ENCODE data around the gene WFDC5. TPM values are rescaled to one million over a fixed set of nuclear protein-coding genes. Genes with fewer than 3 reads are reported as not detected.

The WFDC5 gene
- total and polyA plus RNA-seq, 9 of the 15 experiments (the other 6 are each of a cell fraction or from before 2014, with no cell fraction given) = not detected

- TF ChIP-seq MTA1 (IDR thresholded peaks at IDR 0.05; ENCODE audit: borderline replicate concordance) = peak; percentile 81; the same call in 1 of the 2 replicates
- TF ChIP-seq CBX5 (IDR thresholded peaks at IDR 0.05; ENCODE audit: borderline replicate concordance, low read depth) = no peak
- no peak for TF ChIP-seq LCOR (CRISPR knock-in tag; IDR thresholded peaks at IDR 0.05)
- TF ChIP-seq ZNF436 (CRISPR knock-in tag; IDR thresholded peaks at IDR 0.05) = no peak
- TF ChIP-seq MYBL2 (IDR thresholded peaks at IDR 0.05; ENCODE audit: low read depth) = no peak
- no peak for TF ChIP-seq MYBL2 (CRISPR knock-in tag; IDR thresholded peaks at IDR 0.05; ENCODE audit: borderline replicate concordance)
- TF ChIP-seq ZNF778 (CRISPR knock-in tag; IDR thresholded peaks at IDR 0.05) = no peak
- TF ChIP-seq CBFA2T2 (conservative IDR thresholded peaks at IDR 0.05) = peak; percentile 71
- TF ChIP-seq ESRRB (CRISPR knock-in tag; IDR thresholded peaks at IDR 0.05; ENCODE audit: borderline replicate concordance) = no peak
- TF ChIP-seq ZNF79 (CRISPR knock-in tag; IDR thresholded peaks at IDR 0.05; ENCODE audit: low read depth) = no peak
Observed at GRCh38 chr20:45070932-45071632, 43.9 kb downstream of the WFDC5 start (continued).

- intact Hi-C loops (cut with micrococcal nuclease) = no loop called here
- Histone ChIP-seq H3K9ac (ENCODE audit: insufficient read depth in 1 of 2, low read depth in 2 of 2, low read length in 2 of 2) (no peak overlapping the region), H3K4me2 (ENCODE audit: insufficient read depth, low read length) (no peak overlapping the region), H3K36me3 (ENCODE audit: control insufficient read depth, insufficient read depth, low read length) (peaks cover 15% of the 10 kb centered on the region), H3K4me1 (replicated peaks in 1 of 2; ENCODE audit: control insufficient read depth in 2 of 2, insufficient read depth in 2 of 2, low read length in 2 of 2) (peaks cover 2 to 15% of the 10 kb centered on the region in 2 experiments; a peak in 4 of 5 replicates), H2AFZ (ENCODE audit: low read depth, low read length) (no peak overlapping the region), H3K4me3 (no peak overlapping the region), H3K27me3 (ENCODE audit: control insufficient read depth in 2 of 2, insufficient read depth in 2 of 2, low read length in 2 of 2) (no peaks in the 10 kb centered on the region), H3K79me2 (ENCODE audit: control insufficient read depth, insufficient read depth, low read length) (no peaks in the 10 kb centered on the region), H3K9me3 (replicated peaks; ENCODE audit: control insufficient read depth, insufficient read depth, low read depth, low read length) (no peaks in the 10 kb centered on the region), H4K20me1 (replicated peaks; ENCODE audit: control insufficient read depth, insufficient read depth, low read length) (0 out of 2 replicates have a peak, but pooled peaks cover 7% of the 10 kb centered on the region), H3K27ac (ENCODE audit: extremely low read depth, low read depth, low read length) (no peak overlapping the region), H3K9me1 (ENCODE audit: control insufficient read depth, insufficient read depth, low read length) (no peaks in the 10 kb centered on the region)
- POLR2A ChIA-PET = no interaction called here
- in situ Hi-C loops (cut with MboI) = no loop called here
- ATAC-seq (no peak), DNase-seq (ENCODE audit: extremely low read depth in 1 of 4, low spot score in 3 of 4) (peak in 1 of 4 experiments; percentile 9), FAIRE-seq (no peak)
- CTCF ChIA-PET (ENCODE audit: low intra/inter-chr PET ratio) = no interaction called here
- BruUV-seq (replicated peaks) = no TSS peak
- WGBS (ENCODE audit: insufficient coverage, low coverage, missing lambda C conversion rate) = 33% methylated on average over 1 of the region's 1 CpG
- TF ChIP-seq NFE2 (IDR thresholded peaks at IDR 0.05; ENCODE audit: low read depth) (no peak), IRF2 (CRISPR knock-in tag; IDR thresholded peaks at IDR 0.05) (no peak), PRMT5 (CRISPR knock-in tag; IDR thresholded peaks at IDR 0.05) (no peak), ZKSCAN8 (CRISPR knock-in tag; IDR thresholded peaks at IDR 0.05) (no peak), SMARCB1 (IDR thresholded peaks at IDR 0.05; ENCODE audit: insufficient read length, low read depth) (no peak), ZNF561 (CRISPR knock-in tag; conservative IDR thresholded peaks at IDR 0.05) (no peak)
Observed at GRCh38 chr20:45069261-45069660, 45.7 kb downstream of the WFDC5 start.

Measured in K562 (cell line).